ENCODE data around the gene MTA1.

- TF ChIP-seq CTCF (IDR thresholded peaks at IDR 0.05; ENCODE audit: low read depth, low read length), result no peak
- TF ChIP-seq POLR2A (IDR thresholded peaks at IDR 0.05; ENCODE audit: extremely low read depth, insufficient read length), result no peak
These were observed 32.1 kb upstream of the MTA1 start for GRCh38 chr14:105387530-105387922.

Data from NB4 (cell line).